Non-pigmented ciliary epithelial cell (primary cell): ENCODE results near the gene POLR2B.
"Not testable (repeated sequence)": the region's sequence is repeated elsewhere in the genome, so short reads cannot be mapped to it uniquely, and the experiment has no call there.

ENCODE experiments used
- DNase-seq: peaks from one replicate; pipeline ENCODE4 v3.0.0-alpha.2; 2010; ENCODE audit warnings: low read depth

POLR2B gene

GRCh38 chr4:56986952-56987351 is 8.3 kb downstream of the POLR2B start:
- no peak for DNase-seq

- DNase-seq, result no peak
These were observed 11.6 kb downstream of the POLR2B start for GRCh38 chr4:56990109-56990905.

- peak; percentile 78 for DNase-seq
These were observed 16.8 kb downstream of the POLR2B start for GRCh38 chr4:56995525-56995924.

- no peak for DNase-seq
These were observed 21.1 kb downstream of the POLR2B start for GRCh38 chr4:56999751-57000150.

GRCh38 chr4:57013543-57014120 is 34.9 kb downstream of the POLR2B start:
- no peak for DNase-seq

DNA sequence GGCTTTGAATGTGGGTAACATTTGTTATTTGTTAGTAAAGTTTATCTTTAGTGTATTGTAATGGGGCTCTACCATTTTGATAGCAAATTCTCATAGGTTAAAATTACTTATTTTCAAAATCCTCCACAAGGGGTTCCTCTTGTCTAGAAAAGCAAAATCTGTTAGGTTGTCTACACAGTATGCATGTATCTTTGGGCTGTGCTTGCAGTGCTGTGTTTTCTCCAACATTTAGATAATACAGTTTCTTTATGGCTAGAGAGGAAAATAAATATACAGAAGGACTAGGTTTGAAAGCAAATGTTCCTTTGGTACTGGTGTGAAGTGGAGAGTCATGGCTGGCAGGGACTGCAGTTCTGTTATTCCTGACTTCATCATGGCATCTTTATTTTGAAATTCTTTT is 40.3 kb downstream of the POLR2B start:
- DNase-seq, result no peak

DNA sequence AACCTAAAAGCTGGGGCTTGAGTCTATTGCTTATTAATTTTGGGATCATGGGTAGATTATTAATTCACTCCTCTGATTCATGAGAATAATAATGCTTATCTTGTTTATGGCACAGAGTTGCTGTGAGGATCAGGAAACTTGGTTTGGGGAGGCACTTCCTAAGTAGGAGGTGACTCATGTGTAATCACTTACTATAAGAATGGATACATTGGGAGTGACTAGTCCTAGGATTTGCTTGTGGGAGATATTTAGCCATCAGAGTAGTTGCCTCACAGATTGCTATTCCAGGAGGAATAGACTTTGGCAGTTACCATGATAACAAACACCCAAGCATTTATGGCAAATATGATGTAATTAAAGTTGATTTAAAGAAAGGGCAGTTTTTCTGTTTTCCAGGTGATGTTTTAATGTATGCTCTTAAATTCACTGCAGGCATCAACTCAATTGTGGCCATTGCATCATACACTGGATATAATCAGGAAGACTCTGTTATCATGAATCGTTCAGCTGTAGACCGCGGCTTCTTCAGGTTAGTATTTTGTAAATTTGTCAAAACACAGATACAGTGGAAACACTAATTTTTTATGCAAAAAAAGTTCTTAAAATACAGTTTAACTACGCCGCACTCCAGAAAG is 41.9 kb downstream of the POLR2B start:
- peak; percentile 73 for DNase-seq

GRCh38 chr4:57023104-57023503 is 44.4 kb downstream of the POLR2B start:
- DNase-seq, result peak; percentile 94

DNA sequence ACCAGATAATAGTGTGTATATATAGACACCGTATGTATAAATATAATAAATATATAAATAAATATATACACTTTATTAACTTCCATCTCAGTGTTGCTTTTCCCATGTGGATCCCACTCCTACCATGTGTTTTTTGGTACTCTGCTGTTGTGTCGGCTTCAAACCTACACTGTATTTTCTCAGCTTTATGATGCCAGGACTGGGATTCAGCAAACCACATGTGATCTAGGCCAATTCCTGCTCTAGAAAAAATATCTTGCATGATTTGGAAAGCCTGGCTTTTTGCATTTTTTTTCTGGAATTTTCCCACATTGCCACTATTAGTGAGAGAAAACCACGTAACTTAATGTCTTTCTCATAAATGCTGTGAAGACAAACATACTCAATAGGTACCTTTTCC is 55.8 kb downstream of the POLR2B start:
- no peak for DNase-seq

GRCh38 chr4:57037982-57038604 is 59.4 kb downstream of the POLR2B start:
- no peak for DNase-seq

DNA sequence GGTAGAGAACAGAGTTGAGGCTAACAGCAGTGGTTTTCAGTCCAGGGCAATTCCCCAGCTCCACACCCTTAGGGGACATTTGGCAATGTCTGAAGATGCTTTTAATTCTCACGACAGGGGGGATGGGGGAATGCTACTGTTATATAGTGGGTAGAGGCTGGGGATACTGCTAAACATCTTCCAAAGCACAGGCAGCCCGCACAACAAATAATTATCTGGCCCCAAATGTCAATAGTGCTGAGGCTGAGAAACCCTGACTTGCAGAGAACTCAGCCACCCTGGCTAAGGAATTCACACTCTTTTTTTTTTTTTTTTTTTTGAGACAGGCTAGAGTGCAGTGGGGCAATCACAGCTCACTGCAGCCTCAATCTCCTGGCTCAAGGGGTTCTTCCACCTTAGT is 60.6 kb downstream of the POLR2B start:
- no peak for DNase-seq

GRCh38 chr4:57040510-57040909 is 61.8 kb downstream of the POLR2B start:
- no peak for DNase-seq

- DNase-seq, result no peak
These were observed 62.3 kb downstream of the POLR2B start for GRCh38 chr4:57041020-57041419.

- DNase-seq, result no peak
These were observed 64.0 kb downstream of the POLR2B start for GRCh38 chr4:57042711-57043169.

DNA sequence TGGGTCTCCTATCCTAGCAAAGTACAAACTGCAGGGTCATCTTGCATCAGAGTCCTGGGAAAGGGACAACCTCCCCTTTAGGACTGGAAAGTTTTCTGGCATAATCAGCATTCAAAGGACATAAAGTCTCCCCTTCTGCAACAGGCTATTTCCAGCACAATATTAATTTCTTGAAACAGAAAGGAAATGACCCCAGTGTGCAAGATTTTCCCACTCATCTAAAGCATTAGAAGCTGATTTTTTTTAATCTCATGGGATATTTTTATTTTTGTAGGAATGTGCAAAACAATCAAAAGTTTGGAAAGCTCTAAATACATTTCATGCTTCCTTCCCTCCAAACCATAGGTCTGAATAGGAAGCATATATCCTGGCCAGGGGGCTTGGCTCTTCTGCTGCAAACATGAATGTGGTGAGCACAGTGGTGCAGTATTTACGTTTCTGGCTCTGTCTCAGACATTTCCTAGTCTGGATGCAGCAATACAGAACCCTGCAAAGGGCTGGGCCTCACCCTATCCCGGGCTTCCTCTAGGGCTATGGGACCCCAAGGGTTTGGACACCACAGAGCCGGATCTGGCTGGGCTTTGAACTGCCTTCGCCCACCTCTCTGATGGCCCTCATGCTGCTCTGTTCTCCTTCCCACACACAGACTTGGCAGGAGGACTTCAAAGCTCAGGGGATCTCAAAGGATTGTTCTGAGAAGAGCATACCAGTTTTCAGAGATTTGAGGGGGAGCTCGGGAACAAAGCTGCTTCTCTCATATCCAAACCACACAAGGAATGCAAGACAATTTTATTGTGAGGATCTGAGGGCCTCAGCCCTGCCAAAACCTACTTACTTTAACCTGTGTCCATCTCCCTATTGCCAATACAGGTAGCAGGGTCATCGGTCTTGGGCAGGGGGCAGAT is 64.9 kb downstream of the POLR2B start:
- DNase-seq, result no peak

DNA sequence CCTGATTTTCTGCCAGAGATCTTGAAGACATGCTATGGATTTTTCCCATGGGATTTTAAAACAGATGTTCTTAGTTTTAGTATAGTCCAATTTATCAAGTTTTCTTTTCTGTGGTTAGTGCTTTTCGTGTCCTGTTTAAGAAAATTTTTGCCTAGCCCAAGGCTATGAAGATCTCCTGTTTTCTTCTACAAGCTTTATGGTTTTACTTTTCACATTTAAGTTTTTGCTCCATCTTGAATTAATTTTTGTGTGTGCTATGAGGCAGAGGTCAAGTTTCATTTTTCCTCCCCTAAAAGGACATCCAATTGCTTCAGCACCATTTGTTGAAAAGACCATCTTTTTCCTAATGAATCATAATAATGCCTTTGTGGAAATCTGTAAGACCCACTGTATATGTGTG is 65.6 kb downstream of the POLR2B start:
- DNase-seq, result no peak

DNA sequence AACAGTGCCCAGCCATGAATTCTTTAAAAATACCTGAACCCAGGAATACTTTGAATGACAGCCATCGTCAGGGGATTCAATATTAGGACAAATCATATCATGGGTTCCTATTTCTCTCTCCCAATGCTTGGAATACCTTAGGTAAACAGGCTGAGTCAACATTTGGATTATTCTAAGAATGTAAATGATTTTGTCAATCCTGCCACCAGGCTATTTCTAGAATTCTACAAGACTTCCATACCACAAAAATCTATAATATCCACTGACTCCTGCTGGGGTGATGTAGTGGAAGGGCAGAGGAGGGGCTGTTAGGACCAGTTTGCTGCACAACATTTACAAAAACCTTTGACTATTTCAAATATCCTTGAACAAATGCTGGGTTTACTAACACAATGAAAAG is 66.3 kb downstream of the POLR2B start:
- peak; percentile 58 for DNase-seq

GRCh38 chr4:57047046-57047445 is 68.3 kb downstream of the POLR2B start:
- not testable (repeated sequence) for DNase-seq

DNA sequence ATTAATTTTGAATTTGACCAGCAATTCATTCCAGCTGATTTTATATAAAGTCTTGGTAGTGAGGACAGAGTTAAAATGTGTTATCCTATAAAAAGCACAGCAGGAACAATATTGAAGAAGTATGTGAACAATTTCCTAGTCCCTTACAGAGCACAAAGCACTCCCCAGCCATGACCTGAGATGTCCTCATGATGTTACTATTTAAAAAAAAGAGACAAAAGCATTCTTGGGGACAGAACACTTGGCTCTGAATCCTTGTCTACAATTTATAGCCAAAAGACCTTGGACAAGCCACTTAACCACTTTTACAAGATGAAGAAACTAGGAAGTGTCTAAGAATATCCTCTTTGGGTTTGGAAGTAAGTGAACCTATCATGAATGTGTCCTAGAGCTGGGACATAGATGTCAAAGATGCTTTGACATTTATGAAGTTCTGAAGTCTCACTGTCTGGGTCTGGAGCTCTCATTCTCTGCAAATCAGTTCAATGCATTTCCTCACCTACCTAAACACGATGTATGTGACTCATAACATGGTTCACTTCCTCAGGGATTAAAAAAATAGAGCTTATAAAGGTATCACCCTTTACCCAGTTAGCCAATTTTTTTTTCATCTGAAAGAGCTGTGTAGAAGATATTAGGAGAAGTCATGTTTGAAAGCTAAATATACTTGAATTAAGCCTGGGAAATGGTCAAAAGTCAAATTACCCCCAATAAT is 70.1 kb downstream of the POLR2B start:
- DNase-seq, result no peak

- DNase-seq, result no peak
These were observed 72.4 kb downstream of the POLR2B start for GRCh38 chr4:57051095-57051494.

- DNase-seq, result no peak
These were observed 72.8 kb downstream of the POLR2B start for GRCh38 chr4:57051524-57051923.
